HFFc6 (cell line): ENCODE data around the gene CRYGA. TPM values are rescaled to one million over a fixed set of nuclear protein-coding genes. Genes with fewer than 3 reads are reported as not detected.

Experiments used
- DNase-seq: peaks from one replicate; pipeline ENCODE4 v3.0.0-alpha.2; 2018
- H3K27ac Mint-ChIP-seq: 2 replicates; pipeline ENCODE4 v1.8.0; 2020; ENCODE audit warnings: mild to moderate bottlenecking, mixed read lengths
- H3K27me3 Mint-ChIP-seq: 2 replicates; pipeline ENCODE4 v1.8.0; 2021; ENCODE audit warnings: mild to moderate bottlenecking, moderate library complexity, mixed read lengths; ENCODE audit not compliant: insufficient read depth
- H3K36me3 Mint-ChIP-seq: 2 replicates; pipeline ENCODE4 v1.8.0; 2021; ENCODE audit warnings: low read depth, mixed read lengths
- H3K4me1 Mint-ChIP-seq: 2 replicates; pipeline ENCODE4 v1.8.0; 2020; ENCODE audit warnings: low read depth, mixed read lengths
- H3K4me3 Mint-ChIP-seq: 2 replicates; pipeline ENCODE4 v1.8.0; 2020; ENCODE audit warnings: mild to moderate bottlenecking, moderate library complexity, mixed read lengths
- H3K9me3 Mint-ChIP-seq: 2 replicates; pipeline ENCODE4 v1.8.0; 2020; ENCODE audit warnings: mild to moderate bottlenecking, mixed read lengths
- CTCF ChIP-seq: fragments of 200-600 bp; sonication (generic); IDR thresholded peaks from 2 replicates; pipeline ENCODE4 v1.5.0; 2021; ENCODE audit warnings: antibody characterized with exemption, mild to moderate bottlenecking
- total RNA-seq, 6 experiments: library from RNA; stranded (reverse); fragmentation: NEBNext Ultra II Directional; extraction: Animal tissue kit (Norgen Biotek cat#: 25700); gene quantifications; 2 replicates in 1 of 6; 3 replicates in 5 of 6; pipeline ENCODE4 v1.2.3, GENCODE V29; 2021

Gene CRYGA
- total RNA-seq, 6 experiments from 2014 or later = not detected

- DNase-seq = no peak
- peaks cover 14% of the 10 kb centered on the region for H3K27me3 Mint-ChIP-seq
- H3K9me3 Mint-ChIP-seq = no peaks in the 10 kb centered on the region
- no peak for TF ChIP-seq CTCF
- no peak overlapping the region for H3K4me3 Mint-ChIP-seq
- no peak overlapping the region for H3K27ac Mint-ChIP-seq
- no peaks in the 10 kb centered on the region for H3K36me3 Mint-ChIP-seq
- peaks cover 8% of the 10 kb centered on the region for H3K4me1 Mint-ChIP-seq
These were observed 12.4 kb upstream of the CRYGA start for GRCh38 chr2:208175840-208176153.

GRCh38 chr2:208175069-208175839 is 11.9 kb upstream of the CRYGA start:
- peak; percentile 76 for DNase-seq
- peaks cover 8% of the 10 kb centered on the region for H3K4me1 Mint-ChIP-seq
- no peak overlapping the region for H3K4me3 Mint-ChIP-seq
- H3K27me3 Mint-ChIP-seq = peaks cover 15% of the 10 kb centered on the region
- TF ChIP-seq CTCF = peak; percentile 91
- no peaks in the 10 kb centered on the region for H3K9me3 Mint-ChIP-seq
- no peak overlapping the region for H3K27ac Mint-ChIP-seq
- H3K36me3 Mint-ChIP-seq = no peaks in the 10 kb centered on the region

GRCh38 chr2:208174144-208174543 is 10.8 kb upstream of the CRYGA start:
- no peak overlapping the region for H3K4me3 Mint-ChIP-seq
- TF ChIP-seq CTCF = no peak
- H3K9me3 Mint-ChIP-seq = no peaks in the 10 kb centered on the region
- H3K27ac Mint-ChIP-seq = no peak overlapping the region
- no peaks in the 10 kb centered on the region for H3K36me3 Mint-ChIP-seq
- H3K27me3 Mint-ChIP-seq = peaks cover 15% of the 10 kb centered on the region
- DNase-seq = no peak
- peaks cover 8% of the 10 kb centered on the region for H3K4me1 Mint-ChIP-seq

- Mint-ChIP-seq H3K27me3 (peaks cover 15% of the 10 kb centered on the region), H3K9me3 (no peaks in the 10 kb centered on the region), H3K36me3 (no peaks in the 10 kb centered on the region), H3K4me1 (peaks cover 8% of the 10 kb centered on the region), H3K4me3 (no peak overlapping the region), H3K27ac (no peak overlapping the region)
- no peak for DNase-seq
- TF ChIP-seq CTCF = no peak
These were observed 8.7 kb upstream of the CRYGA start for GRCh38 chr2:208172125-208172524.

- DNase-seq = no peak
- Mint-ChIP-seq H3K9me3 (no peaks in the 10 kb centered on the region), H3K27me3 (peaks cover 7% of the 10 kb centered on the region; the same call in 1 of the 2 replicates), H3K4me3 (no peak overlapping the region), H3K27ac (no peak overlapping the region), H3K36me3 (no peaks in the 10 kb centered on the region), H3K4me1 (no peaks in the 10 kb centered on the region)
- TF ChIP-seq CTCF = no peak
These were observed 1.8 kb upstream of the CRYGA start for GRCh38 chr2:208164951-208165755.
